Sigmoid colon (tissue), 4 donors: ENCODE data around the gene CHPF2.

ENCODE experiments used
- CTCF ChIP-seq, 4 experiments: fragments of 450-650 bp in 3 of 4; fragments of 200-600 bp in 1 of 4; IDR thresholded peaks; one replicate each; pipeline ENCODE4 v1.5.1; 2016 to 2019; ENCODE audit warnings: antibody characterized with exemption in 4 of 4, mild to moderate bottlenecking in 3 of 4, moderate library complexity in 2 of 4
- POLR2AphosphoS5 ChIP-seq, 4 donors: sonication (generic); formaldehyde crosslinking; IDR thresholded peaks; one replicate each; pipeline ENCODE4 v1.6.1; 2017; ENCODE audit warnings: antibody characterized with exemption in 4 of 4

- no peak for TF ChIP-seq POLR2AphosphoS5 (IDR thresholded peaks at IDR 0.05)
- TF ChIP-seq CTCF (IDR thresholded peaks at IDR 0.05): no peak
These were observed 17.4 kb downstream of the CHPF2 start for GRCh38 chr7:151249732-151250072.
